Panc1 (cell line): ENCODE data around the gene RUNX1. TPM values are rescaled to one million over a fixed set of nuclear protein-coding genes. Genes with fewer than 3 reads are reported as not detected.

Experiments used
- ATAC-seq: fragments of 200-7000 bp; cut with Tn5 transposase; 2 replicates; pipeline ENCODE4 v1.9.1; 2020; ENCODE audit warnings: mild to moderate bottlenecking, moderate library complexity
- BruUV-seq: library from RNA; stranded (reverse); fragments of 400-500 nt; replicated peaks from 2 replicates; lab custom pipeline; 2021; lab: Mats Ljungman, UMichigan
- CTCF ChIA-PET: fragments of 300-600 bp; sonication (Branson Sonifier 250); formaldehyde crosslinking; loops from one replicate; lab custom pipeline; 2022; ENCODE audit warnings: antibody characterized with exemption; lab: Charles Lee
- POLR2A ChIA-PET: fragments of 300-600 bp; sonication (Branson Sonifier 250); formaldehyde crosslinking; loops from one replicate; lab custom pipeline; 2022; ENCODE audit warnings: antibody characterized with exemption; lab: Charles Lee
- DNase-seq: peaks from one replicate; pipeline ENCODE4 v3.0.0-alpha.2; 2010; ENCODE audit warnings: low read depth, low spot score
- H3K27ac ChIP-seq: 2 replicates; pipeline ENCODE4 v1.5.1; 2011; ENCODE audit warnings: mild to moderate bottlenecking, low read length, inconsistent platforms
- H3K27me3 ChIP-seq: fragments of 200-500 bp; sonication (Bioruptor generic); 2 replicates; pipeline ENCODE4 v1.6.0; 2014; ENCODE audit warnings: low read length, inconsistent platforms; ENCODE audit not compliant: control insufficient read depth, insufficient read depth
- H3K36me3 ChIP-seq: fragments of 200-500 bp; sonication (Bioruptor generic); 2 replicates; pipeline ENCODE4 v1.5.1; 2014; ENCODE audit warnings: inconsistent platforms, mild to moderate bottlenecking, low read length, moderate library complexity; ENCODE audit not compliant: control insufficient read depth, insufficient read depth
- H3K4me1 ChIP-seq: 2 replicates; pipeline ENCODE4 v1.5.1; 2011; ENCODE audit warnings: inconsistent platforms, mild to moderate bottlenecking, low read length, moderate library complexity; ENCODE audit not compliant: control insufficient read depth, insufficient read depth
- H3K4me3 ChIP-seq, 2 experiments: 2 replicates each; pipeline ENCODE4 v1.5.1; 2011 to 2012; ENCODE audit warnings: low read depth in 2 of 2, low read length in 2 of 2, mild to moderate bottlenecking in 2 of 2, inconsistent platforms in 1 of 2, moderate library complexity in 1 of 2
- H3K9me3 ChIP-seq: fragments of 200-500 bp; sonication (Bioruptor generic); 2 replicates; pipeline ENCODE4 v1.5.1; 2014; ENCODE audit warnings: low read depth, mild to moderate bottlenecking, inconsistent platforms, low read length, moderate library complexity; ENCODE audit not compliant: control insufficient read depth, insufficient read depth
- CTCF ChIP-seq: fragments of 450-650 bp; IDR thresholded peaks from 2 replicates; pipeline ENCODE4 v1.5.1; 2017; ENCODE audit warnings: mild to moderate bottlenecking
- POLR2AphosphoS5 ChIP-seq: IDR thresholded peaks from 2 replicates; pipeline ENCODE4 v1.6.1; 2012; ENCODE audit warnings: mild to moderate bottlenecking, low read depth, low read length, moderate library complexity
- REST ChIP-seq, 2 experiments: IDR thresholded peaks; 2 replicates each; pipeline ENCODE4 v1.6.1; 2011 to 2012; ENCODE audit warnings: low read depth in 2 of 2, control low read depth in 1 of 2, low read length in 1 of 2, mild to moderate bottlenecking in 1 of 2, moderate library complexity in 1 of 2; ENCODE audit not compliant: insufficient read depth in 1 of 2
- SIN3A ChIP-seq: IDR thresholded peaks from 2 replicates; pipeline ENCODE4 v1.6.1; 2012; ENCODE audit warnings: low read depth, mild to moderate bottlenecking, low read length, moderate library complexity, borderline replicate concordance; ENCODE audit not compliant: insufficient read depth
- TCF7L2 ChIP-seq: IDR thresholded peaks from 2 replicates; pipeline ENCODE4 v1.6.1; 2011; ENCODE audit warnings: mild to moderate bottlenecking, low read depth, low read length, inconsistent platforms
- in situ Hi-C: cut with HindIII; loops from 2 replicates; pipeline ENCODE4 v1.10.0; 2016; ENCODE audit warnings: low sequenced_read_pairs, low pct_unique_long_range_greater_than_20kb
- intact Hi-C: fragments of 100-400 bp; cut with micrococcal nuclease; formaldehyde crosslinking; loops from one replicate; pipeline ENCODE4 v1.10.0; 2022; ENCODE audit not compliant: unreplicated experiment
- total RNA-seq: library from RNA; stranded (reverse); gene quantifications from one replicate; pipeline ENCODE4 v1.2.1, GENCODE V29; 2021; ENCODE audit not compliant: unreplicated experiment

The RUNX1 gene
- total RNA-seq, 1 experiment from 2014 or later, result 22.4 TPM

GRCh38 chr21:34743831-34744230, 305.3 kb downstream of the RUNX1 start:
- ChIA-PET CTCF (no interaction called here), POLR2A (no interaction called here)
- Histone ChIP-seq H3K36me3 (no peaks in the 10 kb centered on the region), H3K27ac (no peak overlapping the region), H3K9me3 (no peaks in the 10 kb centered on the region), H3K27me3 (no peaks in the 10 kb centered on the region), H3K4me3 (no peak overlapping the region), H3K4me1 (peaks cover 4% of the 10 kb centered on the region)
- DNase-seq, result no peak
- TF ChIP-seq TCF7L2 (no peak), REST (IDR thresholded peaks at IDR 0.05; ENCODE audit: insufficient read depth in 1 of 2, low read depth in 2 of 2, low read length in 1 of 2) (no peak), SIN3A (no peak), CTCF (no peak)
- in situ Hi-C loops (no loop called here), intact Hi-C loops (loop anchor here (10.0 kb wide), 1 partner anchor 1101 kb away; no protein-coding TSS in a partner anchor)
- ATAC-seq, result no peak
- BruUV-seq, result no TSS peak

DNA sequence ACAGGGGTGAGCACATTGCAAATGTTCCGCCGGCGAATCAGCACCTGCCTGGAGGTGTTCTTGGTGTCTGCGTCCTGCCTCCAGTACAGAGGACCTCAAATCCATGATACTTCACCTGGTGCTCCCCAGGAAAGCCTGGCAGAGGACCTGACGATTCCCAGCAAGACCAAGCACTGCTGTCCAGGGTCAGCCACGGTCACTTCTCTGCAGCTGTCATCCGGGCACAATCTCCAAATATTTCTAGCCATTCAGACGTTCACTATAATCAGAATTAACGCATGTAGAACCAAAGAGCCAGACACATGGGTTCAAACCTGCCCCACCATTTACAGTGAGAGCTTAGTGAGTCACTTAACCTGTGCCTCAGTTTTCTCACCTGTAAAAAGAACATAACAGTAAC, 305.8 kb downstream of the RUNX1 start:
- Histone ChIP-seq H3K36me3 (no peaks in the 10 kb centered on the region), H3K27ac (no peak overlapping the region), H3K4me1 (peaks cover 4% of the 10 kb centered on the region), H3K9me3 (no peaks in the 10 kb centered on the region), H3K27me3 (no peaks in the 10 kb centered on the region), H3K4me3 (no peak overlapping the region)
- ChIA-PET CTCF (no interaction called here), POLR2A (no interaction called here)
- intact Hi-C loops, result loop anchor here (10.0 kb wide), 1 partner anchor 1102 kb away; no protein-coding TSS in a partner anchor
- DNase-seq (no peak), ATAC-seq (no peak)
- no peak for TF ChIP-seq POLR2AphosphoS5
- no peak for TF ChIP-seq SIN3A
- TF ChIP-seq TCF7L2, result no peak
- TF ChIP-seq REST (IDR thresholded peaks at IDR 0.05; ENCODE audit: insufficient read depth in 1 of 2, low read depth in 2 of 2, low read length in 1 of 2), result no peak
- TF ChIP-seq CTCF, result no peak
- BruUV-seq, result no TSS peak
- in situ Hi-C loops, result no loop called here
